Stomach smooth muscle (tissue), 2 donors: Measurements from ENCODE around the gene WBP1.
"Not testable (repeated sequence)": the region's sequence is repeated elsewhere in the genome, so short reads cannot be mapped to it uniquely, and the experiment has no call there.

Experiments
- H3K27ac ChIP-seq: one replicate; pipeline ENCODE4 v1.7.0; 2013; ENCODE audit warnings: mild to moderate bottlenecking, low read length, inconsistent platforms
- H3K27me3 ChIP-seq, 2 donors: one replicate each; pipeline ENCODE4 v1.7.0; 2013; ENCODE audit warnings: low read length in 2 of 2; ENCODE audit not compliant: insufficient read depth in 2 of 2, control insufficient read depth in 1 of 2
- H3K36me3 ChIP-seq, 2 donors: one replicate each; pipeline ENCODE4 v1.7.0; 2013; ENCODE audit warnings: low read length in 2 of 2; ENCODE audit not compliant: control insufficient read depth in 2 of 2, insufficient read depth in 2 of 2
- H3K4me1 ChIP-seq: one replicate; pipeline ENCODE4 v1.7.0; 2013; ENCODE audit warnings: low read length; ENCODE audit not compliant: control insufficient read depth, insufficient read depth
- H3K4me3 ChIP-seq, 2 donors: one replicate each; pipeline ENCODE4 v1.7.0; 2013; ENCODE audit warnings: low read length in 2 of 2
- H3K9ac ChIP-seq, 2 donors: one replicate each; pipeline ENCODE4 v1.7.0; 2013; ENCODE audit warnings: low read length in 2 of 2, mild to moderate bottlenecking in 1 of 2
- H3K9me3 ChIP-seq, 2 donors: one replicate each; pipeline ENCODE4 v1.7.0; 2013; ENCODE audit warnings: low read length in 2 of 2; ENCODE audit not compliant: control insufficient read depth in 2 of 2
- donor health status: healthy.
- donor health status: Pancreatic carcinoma.

Gene WBP1

GRCh38 chr2:74457549-74458131 is 598 bp upstream of the WBP1 start:
- Histone ChIP-seq H3K9me3 (no peaks in the 10 kb centered on the region), H3K27me3 (peaks cover 0 to 4% of the 10 kb centered on the region in 2 donors), H3K4me1 (peaks cover 40% of the 10 kb centered on the region), H3K36me3 (peaks cover 3 to 11% of the 10 kb centered on the region in 2 donors), H3K4me3 (peak overlapping the region; percentile 95 to 97), H3K9ac (peak overlapping the region; percentile 84 to 92), H3K27ac (peak overlapping the region; percentile 95)

DNA sequence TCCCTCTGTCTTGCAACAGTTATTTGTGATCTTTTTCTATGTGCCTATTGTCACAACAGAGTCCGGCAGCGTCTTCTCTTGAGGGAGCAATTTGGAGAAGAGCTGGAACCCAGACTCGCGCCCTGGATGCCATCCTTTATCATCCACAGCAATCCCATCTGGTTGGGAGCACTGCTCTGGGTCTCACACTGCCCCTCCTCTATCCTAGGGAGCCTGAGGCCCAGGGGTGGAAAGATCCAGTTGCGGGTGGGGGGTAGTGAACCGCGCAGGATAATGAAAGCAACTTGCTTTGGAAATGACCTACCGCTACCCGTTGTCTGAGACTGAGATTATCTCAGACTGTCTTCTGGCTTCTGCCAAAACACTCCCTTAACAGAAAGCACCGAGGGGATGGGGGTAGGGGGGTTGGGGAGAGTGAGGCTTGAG is 713 bp downstream of the WBP1 start:
- H3K27me3 ChIP-seq, result no peaks in the 10 kb centered on the region

DNA sequence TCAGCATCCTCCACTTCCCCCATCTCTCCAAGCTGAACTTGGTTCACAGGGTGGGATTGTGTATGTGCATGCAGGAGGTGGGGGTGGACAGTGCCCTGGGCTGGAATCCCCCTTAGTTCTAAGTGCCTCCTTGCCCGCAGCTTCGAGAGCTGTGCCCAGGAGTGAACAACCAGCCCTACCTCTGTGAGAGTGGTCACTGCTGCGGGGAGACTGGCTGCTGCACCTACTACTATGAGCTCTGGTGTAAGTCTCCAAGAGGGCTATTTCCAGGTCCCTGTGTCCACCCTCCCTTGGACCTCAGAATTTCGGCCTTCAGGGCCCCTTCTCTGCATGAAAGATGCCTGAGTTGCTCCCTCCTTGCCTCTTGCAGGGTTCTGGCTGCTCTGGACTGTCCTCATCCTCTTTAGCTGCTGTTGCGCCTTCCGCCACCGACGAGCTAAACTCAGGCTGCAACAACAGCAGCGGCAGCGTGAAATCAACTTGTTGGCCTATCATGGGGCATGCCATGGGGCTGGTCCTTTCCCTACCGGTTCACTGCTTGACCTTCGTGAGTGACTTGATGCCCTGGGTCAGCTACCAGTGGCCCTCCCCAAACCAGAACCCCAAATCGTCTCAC is 1.4 kb downstream of the WBP1 start:
- H3K9me3 ChIP-seq, H3K9ac ChIP-seq, H3K27ac ChIP-seq, H3K27me3 ChIP-seq, H3K4me3 ChIP-seq: not testable (repeated sequence)
- Histone ChIP-seq H3K36me3 (peaks cover 5 to 17% of the 10 kb centered on the region in 2 donors), H3K4me1 (peaks cover 42% of the 10 kb centered on the region)

More for the DNA sequence above, 713 bp downstream of the WBP1 start:
- H3K4me3 ChIP-seq, result peak overlapping the region; percentile 94 to 95
- peak overlapping the region; percentile 85 to 91 for H3K9ac ChIP-seq
- H3K4me1 ChIP-seq, result peaks cover 40% of the 10 kb centered on the region
- H3K36me3 ChIP-seq, result peaks cover 5 to 17% of the 10 kb centered on the region in 2 donors
- H3K9me3 ChIP-seq, result no peaks in the 10 kb centered on the region
- peak overlapping the region; percentile 95 for H3K27ac ChIP-seq

DNA sequence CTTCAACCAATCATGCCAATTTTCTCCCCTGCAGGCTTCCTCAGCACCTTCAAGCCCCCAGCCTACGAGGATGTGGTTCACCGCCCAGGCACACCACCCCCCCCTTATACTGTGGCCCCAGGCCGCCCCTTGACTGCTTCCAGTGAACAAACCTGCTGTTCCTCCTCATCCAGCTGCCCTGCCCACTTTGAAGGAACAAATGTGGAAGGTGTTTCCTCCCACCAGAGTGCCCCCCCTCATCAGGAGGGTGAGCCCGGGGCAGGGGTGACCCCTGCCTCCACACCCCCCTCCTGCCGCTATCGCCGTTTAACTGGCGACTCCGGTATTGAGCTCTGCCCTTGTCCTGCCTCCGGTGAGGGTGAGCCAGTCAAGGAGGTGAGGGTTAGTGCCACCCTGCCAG is 1.9 kb downstream of the WBP1 start:
- not testable (repeated sequence) for H3K9me3 ChIP-seq, H3K9ac ChIP-seq, H3K4me3 ChIP-seq, H3K27me3 ChIP-seq, H3K27ac ChIP-seq
- peaks cover 5 to 17% of the 10 kb centered on the region in 2 donors for H3K36me3 ChIP-seq
- H3K4me1 ChIP-seq, result peaks cover 41% of the 10 kb centered on the region

DNA sequence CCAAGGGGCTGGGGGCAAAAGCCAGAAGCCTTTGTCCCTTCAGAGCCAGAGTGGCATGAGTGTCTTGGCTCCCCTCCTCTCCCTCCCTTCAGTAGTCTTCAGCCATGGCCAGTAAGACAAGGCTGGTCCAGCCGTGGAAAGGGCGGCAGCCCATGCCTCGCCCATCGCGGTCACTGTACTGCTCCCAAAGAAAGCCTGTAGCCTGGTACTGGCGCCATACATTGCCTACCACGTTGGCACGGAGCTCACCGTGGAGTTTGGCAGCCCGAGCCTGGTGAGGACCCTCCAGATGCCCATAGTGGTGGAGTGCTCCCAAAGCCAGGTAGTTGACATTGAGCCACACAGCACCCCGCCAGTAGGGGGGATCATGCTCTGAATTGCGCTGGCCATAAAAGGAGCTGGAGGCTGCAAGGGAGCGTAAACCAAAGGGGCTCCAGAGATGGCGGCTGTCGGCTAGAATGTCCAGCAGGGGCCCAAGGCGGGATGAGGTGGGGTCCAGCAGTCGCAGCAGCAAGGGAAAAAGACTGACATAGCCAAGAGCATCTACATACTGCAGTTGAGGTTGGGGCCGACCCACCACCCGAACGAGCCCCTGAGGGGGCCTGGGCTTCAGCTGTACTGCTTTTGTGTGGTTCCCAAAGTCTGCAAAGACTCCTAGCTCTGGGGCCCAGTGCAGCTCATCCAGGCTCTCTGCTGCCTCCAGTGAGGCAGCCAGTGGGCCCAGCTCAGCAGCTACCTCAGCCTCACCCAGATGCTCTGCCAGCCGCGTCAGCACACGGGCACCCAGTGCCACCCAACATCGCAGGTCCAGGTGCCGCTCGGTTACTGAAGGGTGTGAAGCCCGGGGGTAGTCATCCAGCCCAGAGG is 3.2 kb downstream of the WBP1 start:
- Histone ChIP-seq H3K9ac (no peak overlapping the region), H3K9me3 (no peaks in the 10 kb centered on the region), H3K36me3 (peaks cover 5 to 17% of the 10 kb centered on the region in 2 donors), H3K27ac (no peak overlapping the region), H3K27me3 (no peaks in the 10 kb centered on the region), H3K4me3 (no peak overlapping the region), H3K4me1 (peaks cover 34% of the 10 kb centered on the region)

DNA sequence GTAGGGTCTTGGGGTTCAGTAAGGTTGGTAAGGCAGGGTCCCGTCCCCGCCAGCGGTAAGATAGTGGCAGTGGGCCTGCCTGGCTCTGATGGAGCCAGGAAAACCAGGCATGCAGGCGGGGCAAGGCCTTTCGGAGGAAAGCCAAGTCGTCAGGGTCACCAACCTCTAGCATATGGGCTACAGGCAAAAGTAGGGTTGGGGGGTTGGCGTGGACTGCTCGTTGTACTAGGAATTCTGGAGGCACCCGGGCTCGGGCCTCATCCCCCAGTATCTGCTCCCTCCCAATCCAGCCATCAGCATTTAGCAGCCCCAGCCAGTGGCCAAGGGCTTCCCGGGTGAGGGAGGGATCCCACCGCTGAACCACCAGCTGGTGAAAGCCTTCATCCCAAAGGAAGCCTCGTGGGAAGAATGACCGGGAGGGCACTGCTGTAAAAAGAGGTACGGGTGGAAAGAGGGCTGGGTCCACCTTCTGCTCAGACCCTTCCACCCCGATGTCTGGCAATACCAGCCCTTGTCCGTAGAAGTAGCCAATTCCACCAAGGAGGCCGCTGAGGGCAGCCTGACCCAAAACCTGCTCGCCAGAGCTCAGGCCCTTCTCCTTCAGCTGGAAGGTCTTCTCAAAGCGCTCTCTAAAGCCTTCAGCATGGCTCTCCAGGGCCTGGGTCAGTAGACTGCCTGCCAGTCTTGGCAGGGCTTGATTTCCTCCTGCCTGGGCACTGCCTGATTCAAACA is 4.0 kb downstream of the WBP1 start:
- Histone ChIP-seq H3K4me1 (peaks cover 27% of the 10 kb centered on the region), H3K27me3 (no peaks in the 10 kb centered on the region), H3K27ac (no peak overlapping the region), H3K9ac (no peak overlapping the region), H3K9me3 (no peaks in the 10 kb centered on the region), H3K36me3 (peaks cover 5 to 17% of the 10 kb centered on the region in 2 donors), H3K4me3 (no peak overlapping the region)

GRCh38 chr2:74462786-74463105 is 4.5 kb downstream of the WBP1 start:
- Histone ChIP-seq H3K9ac (no peak overlapping the region), H3K27ac (no peak overlapping the region), H3K27me3 (no peaks in the 10 kb centered on the region), H3K4me1 (peaks cover 23% of the 10 kb centered on the region), H3K9me3 (no peaks in the 10 kb centered on the region), H3K4me3 (no peak overlapping the region), H3K36me3 (peaks cover 5 to 17% of the 10 kb centered on the region in 2 donors)

DNA sequence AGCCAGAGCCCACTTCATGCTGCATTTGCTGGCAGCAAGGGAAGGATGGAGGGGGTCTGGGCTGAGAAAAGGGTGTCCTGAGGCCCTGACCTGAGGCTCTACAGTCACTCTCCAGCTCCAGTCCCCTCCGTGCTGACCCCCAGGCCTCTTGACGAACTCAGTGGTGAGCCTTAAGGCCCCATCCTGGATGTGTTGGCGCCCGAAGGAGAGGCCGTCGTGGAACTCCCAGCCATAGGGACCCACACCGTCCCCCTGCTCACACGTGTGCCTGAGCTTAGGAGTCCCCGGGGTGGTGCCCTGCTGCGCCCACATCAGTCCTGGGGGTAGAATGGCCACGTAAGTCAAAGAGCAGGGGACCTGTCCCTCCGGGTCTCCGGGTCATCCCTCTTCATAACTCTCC is 6.2 kb downstream of the WBP1 start:
- H3K27me3 ChIP-seq, result no peaks in the 10 kb centered on the region
- H3K9me3 ChIP-seq, result no peaks in the 10 kb centered on the region
- peak overlapping the region; percentile 83 to 85 for H3K9ac ChIP-seq
- peak overlapping the region; percentile 62 for H3K27ac ChIP-seq
- peaks cover 5 to 17% of the 10 kb centered on the region in 2 donors for H3K36me3 ChIP-seq
- peaks cover 15% of the 10 kb centered on the region for H3K4me1 ChIP-seq
- peak overlapping the region; percentile 85 to 87 for H3K4me3 ChIP-seq

DNA sequence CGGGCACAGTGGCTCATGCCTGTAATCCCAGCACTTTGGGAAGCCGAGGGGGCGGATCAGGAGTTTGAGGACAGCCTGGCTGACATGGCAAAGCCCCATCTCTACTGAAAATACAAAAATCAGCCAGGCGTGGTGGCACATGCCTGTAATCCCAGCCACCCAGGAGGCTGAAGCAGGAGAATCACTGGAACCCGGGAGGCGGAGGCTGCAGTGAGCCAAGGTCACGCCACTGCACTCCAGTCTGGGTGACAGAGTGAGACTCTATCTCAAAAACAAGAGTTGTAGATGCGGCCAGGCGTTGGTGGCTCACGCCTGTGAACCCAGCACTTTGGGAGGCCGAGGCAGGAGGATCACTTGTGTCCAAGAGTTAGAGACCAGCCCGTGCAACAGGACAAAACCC is 12.5 kb downstream of the WBP1 start:
- Histone ChIP-seq H3K36me3 (peaks cover 12 to 16% of the 10 kb centered on the region in 2 donors), H3K4me1 (peaks cover 26% of the 10 kb centered on the region)
- not testable (repeated sequence) for H3K4me3 ChIP-seq, H3K27me3 ChIP-seq, H3K9me3 ChIP-seq, H3K9ac ChIP-seq, H3K27ac ChIP-seq

DNA sequence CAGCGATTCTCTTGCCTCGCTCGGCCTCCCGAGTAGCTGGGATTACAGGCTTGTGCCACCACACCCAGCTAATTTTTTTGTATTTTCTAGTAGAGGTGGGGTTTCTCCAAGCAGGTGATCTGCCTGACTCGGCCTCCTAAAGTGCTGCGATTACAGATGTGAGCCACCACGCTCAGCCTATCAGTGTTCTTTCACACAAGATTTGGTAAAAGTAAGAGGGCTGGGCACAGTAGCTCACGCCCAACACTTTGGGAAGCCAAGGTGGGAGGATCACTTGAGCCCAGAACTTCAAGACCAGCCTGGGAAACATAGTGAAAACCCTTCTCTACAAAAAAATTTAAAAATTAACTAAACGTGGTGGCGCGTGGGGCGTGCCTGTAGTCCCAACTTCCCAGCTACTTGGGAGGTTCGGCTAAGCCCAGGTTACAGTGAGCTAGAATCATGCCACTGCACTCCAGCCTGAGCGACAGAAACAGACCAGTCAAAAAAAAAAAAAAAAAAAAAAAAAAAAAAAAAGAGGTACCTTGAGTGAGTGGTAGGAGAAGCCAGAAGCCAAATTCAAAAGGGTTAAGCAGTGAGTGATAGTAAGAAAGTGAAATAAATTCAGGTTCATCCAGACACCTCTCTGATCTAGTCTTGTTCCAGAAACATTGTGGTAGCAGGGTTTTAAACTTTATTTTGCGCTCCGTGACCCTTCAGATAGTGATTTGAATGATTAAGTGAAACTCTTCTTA is 13.3 kb downstream of the WBP1 start:
- Histone ChIP-seq H3K27ac (peak overlapping the region; percentile 89), H3K9me3 (no peaks in the 10 kb centered on the region), H3K4me3 (peak overlapping the region; percentile 96 to 97), H3K4me1 (peaks cover 22% of the 10 kb centered on the region), H3K36me3 (peaks cover 14 to 16% of the 10 kb centered on the region in 2 donors), H3K27me3 (no peaks in the 10 kb centered on the region), H3K9ac (peak overlapping the region; percentile 83 to 95)
